Activated T-cell treated with anti-CD3 and anti-CD28 coated beads, Interleukin-2, amount 50 U/mL, for 48 hours (primary cell): ENCODE results near the gene NEK8.

Source experiments
- DNase-seq, 2 experiments: peaks; one replicate each; pipeline ENCODE4 v3.0.0-alpha.2; 2020

The NEK8 gene

GRCh38 chr17:28744972-28745785, 16.6 kb downstream of the NEK8 start:
- peak in 1 of 2 experiments; percentile 57 for DNase-seq

GRCh38 chr17:28745786-28746411, 17.3 kb downstream of the NEK8 start:
- no peak for DNase-seq

GRCh38 chr17:28746611-28747050, 18.0 kb downstream of the NEK8 start:
- no peak for DNase-seq

- no peak for DNase-seq
Measured at GRCh38 chr17:28747051-28747691, 18.6 kb downstream of the NEK8 start.

- DNase-seq = no peak
Measured at GRCh38 chr17:28747801-28748750, 19.5 kb downstream of the NEK8 start.

- no peak for DNase-seq
Measured at GRCh38 chr17:28748852-28749515, 20.4 kb downstream of the NEK8 start.

- no peak for DNase-seq
Measured at GRCh38 chr17:28749516-28750177, 21.1 kb downstream of the NEK8 start.

- peak; percentile 94 to 95 for DNase-seq
Measured at GRCh38 chr17:28750178-28751047, 21.8 kb downstream of the NEK8 start.

- DNase-seq = no peak
Measured at GRCh38 chr17:28751600-28752366, 23.2 kb downstream of the NEK8 start.

- DNase-seq = no peak
Measured at GRCh38 chr17:28755486-28755885, 26.9 kb downstream of the NEK8 start.

- no peak for DNase-seq
Measured at GRCh38 chr17:28756049-28756804, 27.6 kb downstream of the NEK8 start.

GRCh38 chr17:28758411-28759121, 30.0 kb downstream of the NEK8 start:
- no peak for DNase-seq

- DNase-seq = no peak
Measured at GRCh38 chr17:28759256-28759865, 30.8 kb downstream of the NEK8 start.

GRCh38 chr17:28760601-28761562, 32.3 kb downstream of the NEK8 start:
- DNase-seq = no peak

- peak in 1 of 2 experiments; percentile 34 for DNase-seq
Measured at GRCh38 chr17:28763137-28763799, 34.7 kb downstream of the NEK8 start.

- peak; percentile 83 to 86 for DNase-seq
Measured at GRCh38 chr17:28763804-28764266, 35.2 kb downstream of the NEK8 start.
